Psoas muscle (tissue), 8 donors: ENCODE data around the gene PLPPR1. TPM values are rescaled to one million over a fixed set of nuclear protein-coding genes. Genes with fewer than 3 reads are reported as not detected.

Experiments
- ATAC-seq, 4 donors: fragments of 200-7000 bp; cut with Tn5 transposase; one replicate each; pipeline ENCODE4 v1.9.1; 2020; ENCODE audit warnings: moderate library complexity in 3 of 4, mild to moderate bottlenecking in 2 of 4
- DNase-seq, 2 donors: peaks; one replicate each; pipeline ENCODE4 v3.0.0-alpha.2; 2020
- H3K27ac ChIP-seq: fragments of 200-600 bp; one replicate; pipeline ENCODE4 v1.8.0; 2022
- H3K27me3 ChIP-seq, 3 donors: fragments of 200-600 bp in 1 of 3; one replicate each; pipeline versions ENCODE4 v1.6.1 to v1.8.0; 2013 to 2022; ENCODE audit warnings: low read length in 2 of 3, mild to moderate bottlenecking in 2 of 3, moderate library complexity in 1 of 3; ENCODE audit not compliant: insufficient read depth in 3 of 3
- H3K36me3 ChIP-seq, 2 donors: fragments of 200-600 bp in 1 of 2; one replicate each; pipeline versions ENCODE4 v1.6.1 to v1.8.0; 2013 to 2022; ENCODE audit warnings: low read depth in 1 of 2, mild to moderate bottlenecking in 1 of 2, moderate library complexity in 1 of 2; ENCODE audit not compliant: insufficient read depth in 1 of 2
- H3K4me1 ChIP-seq: fragments of 200-600 bp; one replicate; pipeline ENCODE4 v1.8.0; 2022
- H3K4me3 ChIP-seq: fragments of 200-600 bp; one replicate; pipeline ENCODE4 v1.8.0; 2022; ENCODE audit warnings: mild to moderate bottlenecking
- H3K9me3 ChIP-seq: fragments of 200-600 bp; one replicate; pipeline ENCODE4 v1.8.0; 2022
- WGBS, 3 donors: extraction: QIAGEN DNeasy Blood & Tissue Kit; methylation state at CpG; one replicate each; pipeline versions ENCODE4 v1.1.6 to v1.1.7; 2013; 5-methylcytosine and 5-hydroxymethylcytosine counted together
- intact Hi-C, 2 donors: fragments of 100-400 bp; cut with DNase I; formaldehyde crosslinking; loops; one replicate each; pipeline versions ENCODE4 v1.11.0 to v1.14.2; 2022
- polyA plus RNA-seq, 3 donors: library from polyadenylated mRNA; stranded (reverse); fragments of 200-250 nt; gene quantifications; one replicate each; pipeline ENCODE4 v1.2.3, GENCODE V29; 2013
- total RNA-seq, 4 donors: library from RNA; stranded (reverse); fragmentation: NEBNext Ultra II Directional in 2 of 4; extraction: Animal tissue kit (Norgen Biotek cat#: 25700) in 2 of 4; gene quantifications; one replicate each; pipeline versions ENCODE4 v1.2.1 to v1.2.4, GENCODE V29; 2021 to 2023
- TF ChIP-seq, protein P1 (sequence below): fragments of 200-600 bp; IDR thresholded peaks from one replicate; pipeline ENCODE4 v1.8.0; 2022; ENCODE audit warnings: antibody characterized with exemption
- donor health status: healthy with polysubstance abuse.
- donor health status: DM: no; HTN: no; CAD: no; lungs with moderate emphysema.
- donor health status: Bipolar disorder and iron deficiency.
- donor health status: healthy.
- donor health status: DM: yes; HTN: yes; CAD: no.
- donor health status: DM: no; HTN: no; CAD: no.
- donor health status: DM: no; HTN: no; CAD: no.
- donor health status: DM: yes; HTN: yes; CAD: no.

Gene PLPPR1
- total and polyA plus RNA-seq, 7 donors = 0.03 to 0.11 TPM; not detected in 5

DNA sequence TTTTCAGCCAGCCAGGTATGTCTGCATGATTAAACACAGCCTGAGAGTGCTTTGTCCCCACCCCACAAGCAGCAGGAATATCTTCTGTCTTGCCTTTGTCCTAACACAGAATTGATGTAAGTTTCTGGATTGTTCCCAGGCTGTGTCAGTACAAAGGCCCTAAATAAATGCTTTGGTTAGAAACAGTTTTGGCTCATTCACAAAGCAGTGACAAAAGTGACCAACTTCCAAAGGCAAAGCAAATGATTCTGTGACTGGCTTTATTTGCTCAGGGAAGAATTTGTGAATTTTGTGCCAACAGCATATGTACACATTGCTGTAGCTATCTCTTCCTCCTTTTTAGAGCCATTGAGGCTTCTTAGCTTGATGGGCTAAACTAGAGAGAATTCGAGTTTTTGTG lies 133.7 kb downstream of the PLPPR1 start:
- WGBS, 3 donors = 80 to 87% (median 84%) methylated on average over 1 of the region's 1 CpG
- Histone ChIP-seq H3K9me3 (no peaks in the 10 kb centered on the region), H3K27me3 (peaks cover 0 to 3% (median 0%) of the 10 kb centered on the region in 3 donors), H3K27ac (no peak overlapping the region), H3K4me3 (no peak overlapping the region), H3K4me1 (no peaks in the 10 kb centered on the region), H3K36me3 (no peaks in the 10 kb centered on the region)
- DNase-seq = no peak
- no peak for ATAC-seq
- intact Hi-C loops = no loop called here
- TF ChIP-seq, protein P1, sequence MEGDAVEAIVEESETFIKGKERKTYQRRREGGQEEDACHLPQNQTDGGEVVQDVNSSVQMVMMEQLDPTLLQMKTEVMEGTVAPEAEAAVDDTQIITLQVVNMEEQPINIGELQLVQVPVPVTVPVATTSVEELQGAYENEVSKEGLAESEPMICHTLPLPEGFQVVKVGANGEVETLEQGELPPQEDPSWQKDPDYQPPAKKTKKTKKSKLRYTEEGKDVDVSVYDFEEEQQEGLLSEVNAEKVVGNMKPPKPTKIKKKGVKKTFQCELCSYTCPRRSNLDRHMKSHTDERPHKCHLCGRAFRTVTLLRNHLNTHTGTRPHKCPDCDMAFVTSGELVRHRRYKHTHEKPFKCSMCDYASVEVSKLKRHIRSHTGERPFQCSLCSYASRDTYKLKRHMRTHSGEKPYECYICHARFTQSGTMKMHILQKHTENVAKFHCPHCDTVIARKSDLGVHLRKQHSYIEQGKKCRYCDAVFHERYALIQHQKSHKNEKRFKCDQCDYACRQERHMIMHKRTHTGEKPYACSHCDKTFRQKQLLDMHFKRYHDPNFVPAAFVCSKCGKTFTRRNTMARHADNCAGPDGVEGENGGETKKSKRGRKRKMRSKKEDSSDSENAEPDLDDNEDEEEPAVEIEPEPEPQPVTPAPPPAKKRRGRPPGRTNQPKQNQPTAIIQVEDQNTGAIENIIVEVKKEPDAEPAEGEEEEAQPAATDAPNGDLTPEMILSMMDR = no peak

DNA sequence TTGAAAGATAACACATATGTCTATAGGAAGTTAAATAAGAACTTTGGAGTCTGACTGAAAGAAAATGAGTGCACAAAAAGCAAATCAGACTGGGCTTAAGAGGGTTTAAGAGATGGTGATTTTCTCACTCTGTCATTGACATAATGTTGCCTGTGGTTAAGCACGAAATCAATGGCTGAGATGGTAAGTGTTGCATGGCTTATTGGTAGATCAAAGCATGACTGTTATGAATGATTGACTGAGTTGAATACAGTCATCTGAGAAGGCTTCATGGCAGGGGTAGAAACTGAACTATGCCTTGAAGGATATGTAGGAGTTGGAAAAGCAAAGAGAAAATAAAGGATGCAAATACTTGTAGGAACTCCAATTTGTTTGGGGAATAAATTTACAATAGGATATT lies 136.6 kb downstream of the PLPPR1 start:
- H3K36me3 ChIP-seq = no peaks in the 10 kb centered on the region
- no peak for DNase-seq
- H3K9me3 ChIP-seq = no peaks in the 10 kb centered on the region
- TF ChIP-seq, protein P1 = no peak
- no peak overlapping the region for H3K4me3 ChIP-seq
- H3K4me1 ChIP-seq = no peaks in the 10 kb centered on the region
- 37 to 60% (median 41%) methylated on average over 1 of the region's 1 CpG for WGBS, 3 donors
- H3K27me3 ChIP-seq = peaks cover 0 to 3% (median 0%) of the 10 kb centered on the region in 3 donors
- H3K27ac ChIP-seq = no peak overlapping the region
- ATAC-seq = no peak
- intact Hi-C loops = no loop called here

DNA sequence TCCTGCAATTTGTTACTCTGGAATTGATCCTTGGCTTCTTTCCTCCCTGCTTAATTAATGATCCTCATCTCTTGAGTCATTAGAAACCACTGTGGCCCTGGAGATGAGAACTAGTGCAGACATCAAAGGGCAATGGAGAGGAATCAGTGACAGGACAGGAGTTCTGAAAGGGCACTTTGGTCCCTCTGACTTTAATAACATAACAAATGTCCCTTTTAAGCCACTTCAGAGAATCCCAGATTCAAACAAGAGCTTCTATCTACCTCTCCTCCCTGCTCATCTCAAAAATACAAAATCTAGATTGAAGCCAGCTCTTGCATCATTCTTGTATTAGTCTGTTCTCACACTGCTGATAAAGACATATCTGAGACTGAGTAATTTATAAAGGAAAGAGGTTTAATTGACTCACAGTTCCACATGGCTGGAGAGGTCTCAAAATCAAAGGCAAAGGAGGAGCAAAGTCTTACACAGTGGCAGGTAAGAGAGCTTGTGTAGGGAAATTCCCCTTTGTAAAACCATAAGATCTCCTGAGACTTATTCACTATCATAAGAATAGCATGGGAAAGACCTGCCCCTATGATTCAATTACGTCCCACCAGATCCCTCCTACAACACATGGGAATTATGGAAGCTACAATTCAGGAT lies 139.1 kb downstream of the PLPPR1 start:
- no peak for DNase-seq
- H3K4me3 ChIP-seq = no peak overlapping the region
- no peaks in the 10 kb centered on the region for H3K9me3 ChIP-seq
- no peaks in the 10 kb centered on the region for H3K4me1 ChIP-seq
- no peaks in the 10 kb centered on the region for H3K36me3 ChIP-seq
- intact Hi-C loops = no loop called here
- TF ChIP-seq, protein P1 = no peak
- ATAC-seq = no peak
- 69 to 100% (median 95%) methylated on average over 1 of the region's 1 CpG for WGBS, 3 donors
- no peak overlapping the region for H3K27ac ChIP-seq
- peaks cover 0 to 3% (median 0%) of the 10 kb centered on the region in 3 donors for H3K27me3 ChIP-seq

- Histone ChIP-seq H3K27me3 (no peaks in the 10 kb centered on the region), H3K4me3 (no peak overlapping the region), H3K4me1 (no peaks in the 10 kb centered on the region), H3K36me3 (no peaks in the 10 kb centered on the region), H3K9me3 (peaks cover 5% of the 10 kb centered on the region), H3K27ac (no peak overlapping the region)
- DNase-seq (no peak), ATAC-seq (no peak)
- intact Hi-C loops = loop anchor here in 1 of 2 donors (10.0 kb wide), 1 partner anchor 62 kb away; no protein-coding TSS in a partner anchor
- TF ChIP-seq, protein P1 = no peak
- WGBS, 3 donors = 74 to 81% (median 77%) methylated on average over 1 of the region's 1 CpG
These were observed 144.1 kb downstream of the PLPPR1 start for GRCh38 chr9:101172616-101173015.

DNA sequence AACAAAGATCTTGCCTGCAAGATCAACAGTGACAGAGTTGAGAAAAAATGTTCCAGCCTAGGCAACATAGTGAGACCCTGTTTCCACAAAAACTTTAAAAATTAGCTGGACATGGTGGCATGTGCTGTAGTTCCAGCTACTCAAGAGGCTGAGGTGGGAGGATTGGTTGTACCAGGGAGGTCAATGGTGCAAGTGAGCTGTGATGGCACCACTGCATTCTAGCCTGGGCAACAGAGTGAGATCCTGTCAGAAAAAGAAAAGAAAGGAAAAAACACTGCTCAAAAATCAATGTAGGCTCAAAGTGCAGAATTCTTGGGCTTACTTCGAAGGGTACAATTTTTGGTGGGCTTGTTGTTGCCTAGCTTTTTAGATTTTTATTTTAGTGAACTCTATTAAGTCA lies 145.4 kb downstream of the PLPPR1 start:
- ATAC-seq (no peak), DNase-seq (no peak)
- H3K4me3 ChIP-seq = no peak overlapping the region
- intact Hi-C loops = loop anchor here in 1 of 2 donors (10.0 kb wide), 1 partner anchor 61 kb away; no protein-coding TSS in a partner anchor
- H3K27me3 ChIP-seq = no peaks in the 10 kb centered on the region
- TF ChIP-seq, protein P1 = no peak
- peaks cover 5% of the 10 kb centered on the region for H3K9me3 ChIP-seq
- H3K4me1 ChIP-seq = no peaks in the 10 kb centered on the region
- no peak overlapping the region for H3K27ac ChIP-seq
- WGBS, 3 donors = 84 to 96% (median 93%) methylated on average over 1 of the region's 1 CpG
- H3K36me3 ChIP-seq = no peaks in the 10 kb centered on the region
